Suprapubic skin (tissue), 4 donors: ENCODE data around the gene NAPA.

Experiments used
- EP300 ChIP-seq: sonication (generic); formaldehyde crosslinking; IDR thresholded peaks from one replicate; pipeline ENCODE4 v1.6.1; 2017; ENCODE audit warnings: antibody characterized with exemption
- POLR2A ChIP-seq, 2 donors: fragments of 450-650 bp; IDR thresholded peaks; one replicate each; pipeline ENCODE4 v1.6.1; 2017; ENCODE audit warnings: antibody characterized with exemption in 2 of 2, mild to moderate bottlenecking in 2 of 2, moderate library complexity in 2 of 2
- POLR2AphosphoS5 ChIP-seq, 3 donors: sonication (generic); formaldehyde crosslinking; IDR thresholded peaks; one replicate each; pipeline ENCODE4 v1.6.1; 2017; ENCODE audit warnings: antibody characterized with exemption in 3 of 3
- TF ChIP-seq, protein P1 (sequence below), 2 donors: fragments of 200-600 bp in 1 of 2; fragments of 450-650 bp in 1 of 2; sonication (generic) in 1 of 2; IDR thresholded peaks; one replicate each; pipeline ENCODE4 v1.5.1; 2016 to 2019; ENCODE audit warnings: antibody characterized with exemption in 2 of 2, mild to moderate bottlenecking in 1 of 2, moderate library complexity in 1 of 2

- TF ChIP-seq POLR2A (IDR thresholded peaks at IDR 0.05) (no peak), EP300 (no peak), POLR2AphosphoS5 (IDR thresholded peaks at IDR 0.05) (no peak)
- TF ChIP-seq, protein P1, sequence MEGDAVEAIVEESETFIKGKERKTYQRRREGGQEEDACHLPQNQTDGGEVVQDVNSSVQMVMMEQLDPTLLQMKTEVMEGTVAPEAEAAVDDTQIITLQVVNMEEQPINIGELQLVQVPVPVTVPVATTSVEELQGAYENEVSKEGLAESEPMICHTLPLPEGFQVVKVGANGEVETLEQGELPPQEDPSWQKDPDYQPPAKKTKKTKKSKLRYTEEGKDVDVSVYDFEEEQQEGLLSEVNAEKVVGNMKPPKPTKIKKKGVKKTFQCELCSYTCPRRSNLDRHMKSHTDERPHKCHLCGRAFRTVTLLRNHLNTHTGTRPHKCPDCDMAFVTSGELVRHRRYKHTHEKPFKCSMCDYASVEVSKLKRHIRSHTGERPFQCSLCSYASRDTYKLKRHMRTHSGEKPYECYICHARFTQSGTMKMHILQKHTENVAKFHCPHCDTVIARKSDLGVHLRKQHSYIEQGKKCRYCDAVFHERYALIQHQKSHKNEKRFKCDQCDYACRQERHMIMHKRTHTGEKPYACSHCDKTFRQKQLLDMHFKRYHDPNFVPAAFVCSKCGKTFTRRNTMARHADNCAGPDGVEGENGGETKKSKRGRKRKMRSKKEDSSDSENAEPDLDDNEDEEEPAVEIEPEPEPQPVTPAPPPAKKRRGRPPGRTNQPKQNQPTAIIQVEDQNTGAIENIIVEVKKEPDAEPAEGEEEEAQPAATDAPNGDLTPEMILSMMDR (IDR thresholded peaks at IDR 0.05), result no peak
Observed at GRCh38 chr19:47507012-47507411, 7.9 kb downstream of the NAPA start.
